Fibroblast of lung (primary cell): Measurements from ENCODE around the gene SNX13. TPM values are rescaled to one million over a fixed set of nuclear protein-coding genes. Genes with fewer than 3 reads are reported as not detected.

Experiments
- DNase-seq, 2 donors: peaks; one replicate each; pipeline versions ENCODE4 v3.0.0 to v3.0.0-alpha.2; 2010; ENCODE audit warnings: low read depth in 2 of 2
- H2AFZ ChIP-seq: 2 replicates; pipeline ENCODE4 v1.5.1; 2012; ENCODE audit warnings: low read length, control low read depth, inconsistent platforms
- H3K27ac ChIP-seq: 2 replicates; pipeline ENCODE4 v1.5.1; 2011; ENCODE audit warnings: low read length, control low read depth; ENCODE audit not compliant: insufficient read depth
- H3K27me3 ChIP-seq: 2 replicates; pipeline ENCODE4 v1.5.1; 2011; ENCODE audit warnings: mild to moderate bottlenecking, low read length; ENCODE audit not compliant: control insufficient read depth, insufficient read depth
- H3K36me3 ChIP-seq: 2 replicates; pipeline ENCODE4 v1.5.1; 2011; ENCODE audit warnings: low read length; ENCODE audit not compliant: control insufficient read depth, insufficient read depth
- H3K4me1 ChIP-seq: 2 replicates; pipeline ENCODE4 v1.5.1; 2011; ENCODE audit warnings: low read length; ENCODE audit not compliant: control insufficient read depth, insufficient read depth; ENCODE audit errors: extremely low read depth
- H3K4me2 ChIP-seq: 2 replicates; pipeline ENCODE4 v1.5.1; 2011; ENCODE audit warnings: low read length, control low read depth; ENCODE audit not compliant: insufficient read depth; ENCODE audit errors: extremely low read depth
- H3K4me3 ChIP-seq, 4 experiments: fragments of 200-600 bp in 1 of 4; sonication (generic) in 1 of 4; replicated peaks in 1 of 4; 2 replicates each; pipeline ENCODE4 v1.5.1; 2011 to 2016; ENCODE audit warnings: low read length in 4 of 4, low read depth in 3 of 4, mild to moderate bottlenecking in 3 of 4, control low read depth in 2 of 4, inconsistent platforms in 1 of 4, mixed read lengths in 1 of 4; ENCODE audit not compliant: insufficient read depth in 1 of 4; ENCODE audit errors: control extremely low read depth in 1 of 4
- H3K79me2 ChIP-seq: 2 replicates; pipeline ENCODE4 v1.5.1; 2012; ENCODE audit warnings: mild to moderate bottlenecking, low read length, inconsistent platforms; ENCODE audit not compliant: control insufficient read depth, insufficient read depth
- H3K9ac ChIP-seq: 2 replicates; pipeline ENCODE4 v1.5.1; 2011; ENCODE audit warnings: mild to moderate bottlenecking, low read length, control low read depth; ENCODE audit not compliant: insufficient read depth
- H3K9me3 ChIP-seq: 2 replicates; pipeline ENCODE4 v1.5.1; 2012; ENCODE audit warnings: low read depth, low read length; ENCODE audit not compliant: control insufficient read depth, insufficient read depth
- H4K20me1 ChIP-seq: 2 replicates; pipeline ENCODE4 v1.5.1; 2011; ENCODE audit warnings: low read length; ENCODE audit not compliant: control insufficient read depth, insufficient read depth; ENCODE audit errors: extremely low read depth
- CTCF ChIP-seq, 2 donors: IDR thresholded peaks in 1 of 2; conservative IDR thresholded peaks in 1 of 2; 1 replicate in 1 of 2; 2 replicates in 1 of 2; pipeline ENCODE4 v1.5.1; 2011 to 2012; ENCODE audit warnings: low read length in 2 of 2, control low read depth in 1 of 2, inconsistent platforms in 1 of 2, low read depth in 1 of 2, mild to moderate bottlenecking in 1 of 2
- EZH2 ChIP-seq: IDR thresholded peaks from 2 replicates; pipeline ENCODE4 v1.5.1; 2012; ENCODE audit warnings: low read length, control low read depth, mild to moderate bottlenecking; ENCODE audit errors: missing control alignments
- polyA plus RNA-seq, 2 donors: library from polyadenylated mRNA; depleted of rRNA in 1 of 2; stranded (reverse) in 1 of 2; unstranded in 1 of 2; fragments of >200 nt; gene quantifications; 2 replicates each; pipeline ENCODE4 v1.2.1, GENCODE V29; 2011 to 2012; ENCODE audit warnings: missing spikeins in 1 of 2
- total RNA-seq: library from RNA; depleted of rRNA; stranded (reverse); fragments of >200 nt; gene quantifications from 2 replicates; pipeline ENCODE4 v1.2.1, GENCODE V29; 2014

Gene SNX13
- total and polyA plus RNA-seq, 2 donors (not counting 1 experiment from before 2014, with no cell fraction given), result 36.0 to 42.9 TPM

GRCh38 chr7:17871815-17872533, 68.3 kb downstream of the SNX13 start:
- Histone ChIP-seq H3K36me3 (no peaks in the 10 kb centered on the region), H3K4me1 (no peaks in the 10 kb centered on the region), H3K4me3 (no peak overlapping the region), H3K9me3 (no peaks in the 10 kb centered on the region), H3K27me3 (no peaks in the 10 kb centered on the region), H2AFZ (no peak overlapping the region), H4K20me1 (no peaks in the 10 kb centered on the region), H3K9ac (no peak overlapping the region), H3K27ac (no peak overlapping the region), H3K79me2 (no peaks in the 10 kb centered on the region), H3K4me2 (no peak overlapping the region)
- TF ChIP-seq EZH2, result no peak
- no peak for TF ChIP-seq CTCF (conservative IDR thresholded peaks at IDR 0.05 in 1 of 2, IDR thresholded peaks at IDR 0.05 in 1 of 2; ENCODE audit: low read depth in 1 of 2, low read length in 2 of 2)
- DNase-seq, result no peak

GRCh38 chr7:17870406-17870805, 69.9 kb downstream of the SNX13 start:
- no peaks in the 10 kb centered on the region for H3K79me2 ChIP-seq
- no peak for TF ChIP-seq EZH2
- TF ChIP-seq CTCF (conservative IDR thresholded peaks at IDR 0.05 in 1 of 2, IDR thresholded peaks at IDR 0.05 in 1 of 2; ENCODE audit: low read depth in 1 of 2, low read length in 2 of 2), result no peak
- no peaks in the 10 kb centered on the region for H3K9me3 ChIP-seq
- H3K27ac ChIP-seq, result no peak overlapping the region
- H3K9ac ChIP-seq, result no peak overlapping the region
- H3K4me2 ChIP-seq, result no peak overlapping the region
- H2AFZ ChIP-seq, result no peak overlapping the region
- H3K36me3 ChIP-seq, result no peaks in the 10 kb centered on the region
- no peak for DNase-seq
- H3K4me3 ChIP-seq, result no peak overlapping the region
- no peaks in the 10 kb centered on the region for H3K4me1 ChIP-seq
- no peaks in the 10 kb centered on the region for H3K27me3 ChIP-seq
- H4K20me1 ChIP-seq, result no peaks in the 10 kb centered on the region

GRCh38 chr7:17863809-17864143, 76.5 kb downstream of the SNX13 start:
- Histone ChIP-seq H2AFZ (no peak overlapping the region), H3K4me2 (no peak overlapping the region), H4K20me1 (no peaks in the 10 kb centered on the region), H3K27ac (no peak overlapping the region), H3K4me1 (no peaks in the 10 kb centered on the region), H3K4me3 (no peak overlapping the region), H3K36me3 (peaks cover 2% of the 10 kb centered on the region), H3K79me2 (no peaks in the 10 kb centered on the region), H3K9me3 (no peaks in the 10 kb centered on the region), H3K27me3 (no peaks in the 10 kb centered on the region), H3K9ac (no peak overlapping the region)
- TF ChIP-seq CTCF (conservative IDR thresholded peaks at IDR 0.05 in 1 of 2, IDR thresholded peaks at IDR 0.05 in 1 of 2; ENCODE audit: low read depth in 1 of 2, low read length in 2 of 2) (no peak), EZH2 (no peak)
- DNase-seq, result no peak
